ENCODE results near the gene SLC35B2.

DNA sequence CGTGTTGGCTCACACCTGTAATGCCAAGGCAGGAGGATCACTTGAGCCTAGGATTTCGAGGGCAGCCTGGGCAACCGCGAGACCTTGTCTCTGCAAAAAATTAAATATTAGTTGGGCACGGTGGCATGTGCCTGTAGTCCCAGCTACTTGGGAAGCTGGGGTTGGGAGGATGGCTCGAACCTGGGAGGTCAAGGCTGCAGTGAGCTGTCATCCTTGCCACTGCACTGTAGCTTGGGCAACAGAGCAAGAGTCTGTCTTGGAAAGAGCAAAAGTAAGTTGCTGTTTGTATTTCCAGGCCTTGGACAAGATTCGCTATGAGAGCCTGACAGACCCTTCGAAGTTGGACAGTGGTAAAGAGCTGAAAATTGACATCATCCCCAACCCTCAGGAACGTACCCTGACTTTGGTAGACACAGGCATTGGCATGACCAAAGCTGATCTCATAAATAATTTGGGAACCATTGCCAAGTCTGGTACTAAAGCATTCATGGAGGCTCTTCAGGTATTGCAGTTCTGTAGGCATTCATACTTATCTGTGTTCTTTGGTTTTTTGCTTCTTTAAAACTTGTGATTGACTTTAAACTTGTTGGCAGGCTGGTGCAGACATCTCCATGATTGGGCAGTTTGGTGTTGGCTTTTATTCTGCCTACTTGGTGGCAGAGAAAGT, 8.1 kb downstream of the SLC35B2 start:
- TF ChIP-seq CEBPG (CRISPR knock-in tag; IDR thresholded peaks at IDR 0.05) (no peak), CEBPG (tag; conservative IDR thresholded peaks at IDR 0.05 in 1 of 2, IDR thresholded peaks at IDR 0.05 in 1 of 2) (no peak), EP300 (IDR thresholded peaks at IDR 0.05; ENCODE audit: low read length) (no peak), JUN (IDR thresholded peaks at IDR 0.05; ENCODE audit: borderline replicate concordance, low read depth, low read length) (no peak), JUN (CRISPR knock-in tag; IDR thresholded peaks at IDR 0.05; ENCODE audit: borderline replicate concordance) (no peak), TCF7L2 (IDR thresholded peaks at IDR 0.05; ENCODE audit: low read depth, low read length) (no peak), ZBED1 (IDR thresholded peaks at IDR 0.05) (0 out of 2 replicates have a peak, but pooled peaks have one; percentile 1), CTCF (IDR thresholded peaks at IDR 0.05 in 2 of 3, conservative IDR thresholded peaks at IDR 0.05 in 1 of 3; ENCODE audit: insufficient read depth in 2 of 3, low read depth in 1 of 3, low read length in 3 of 3) (no peak)

All from K562 (cell line).